D721Med (cell line): Measurements from ENCODE around the gene MRPL55.

ENCODE experiments used
- DNase-seq: peaks from one replicate; pipeline ENCODE4 v3.0.0; 2011; ENCODE audit warnings: low spot score; ENCODE audit not compliant: insufficient read length
- FAIRE-seq: peaks from 2 replicates; lab custom pipeline; 2011; peaks lifted over from hg19 to GRCh38; lab: Jason Lieb, UNC
- CTCF ChIP-seq: IDR thresholded peaks from 2 replicates; pipeline ENCODE4 v1.5.1; 2012; ENCODE audit warnings: mild to moderate bottlenecking, control low read depth; ENCODE audit not compliant: insufficient read depth; ENCODE audit errors: missing control alignments

The MRPL55 gene

GRCh38 chr1:228065543-228066347 lies 43.4 kb downstream of the MRPL55 start:
- DNase-seq (no peak), FAIRE-seq (no peak)
- no peak for TF ChIP-seq CTCF

- DNase-seq (no peak), FAIRE-seq (no peak)
- no peak for TF ChIP-seq CTCF
These were observed 44.2 kb downstream of the MRPL55 start for GRCh38 chr1:228064741-228065542.

- no peak for FAIRE-seq
- DNase-seq = no peak
- TF ChIP-seq CTCF = no peak
These were observed 44.8 kb downstream of the MRPL55 start for GRCh38 chr1:228064296-228064695.

- no peak for TF ChIP-seq CTCF
- no peak for FAIRE-seq
- no peak for DNase-seq
These were observed 45.6 kb downstream of the MRPL55 start for GRCh38 chr1:228063251-228064191.

GRCh38 chr1:228062812-228063211 lies 46.3 kb downstream of the MRPL55 start:
- FAIRE-seq = no peak
- DNase-seq = no peak
- TF ChIP-seq CTCF = no peak

GRCh38 chr1:228062085-228062791 lies 46.9 kb downstream of the MRPL55 start:
- no peak for FAIRE-seq
- TF ChIP-seq CTCF = no peak
- no peak for DNase-seq
